Neural progenitor cell (in vitro differentiated cells): ENCODE data around the gene CIC. TPM values are rescaled to one million over a fixed set of nuclear protein-coding genes. Genes with fewer than 3 reads are reported as not detected.

Experiments used
- DNase-seq: peaks from one replicate; pipeline ENCODE4 v3.0.0-alpha.2; 2016; ENCODE audit warnings: low spot score
- H2AFZ ChIP-seq: fragments of 200-600 bp; sonication (generic); replicated peaks from 2 replicates; pipeline ENCODE4 v1.6.1; 2016; ENCODE audit warnings: antibody characterized with exemption
- H3F3A ChIP-seq: fragments of 200-600 bp; sonication (generic); 2 replicates; pipeline ENCODE4 v1.6.1; 2016; ENCODE audit warnings: antibody characterized with exemption, low read depth
- H3K27ac ChIP-seq: fragments of 200-600 bp; sonication (generic); 2 replicates; pipeline ENCODE4 v1.5.1; 2016; ENCODE audit warnings: mild to moderate bottlenecking
- H3K27me3 ChIP-seq: fragments of 200-600 bp; sonication (generic); 2 replicates; pipeline ENCODE4 v1.6.1; 2016; ENCODE audit warnings: mild to moderate bottlenecking, moderate library complexity
- H3K36me3 ChIP-seq: fragments of 200-600 bp; sonication (generic); 2 replicates; pipeline ENCODE4 v1.5.1; 2016
- H3K4me1 ChIP-seq: fragments of 200-600 bp; sonication (generic); 2 replicates; pipeline ENCODE4 v1.6.1; 2016; ENCODE audit warnings: mixed run types
- H3K4me2 ChIP-seq: fragments of 200-600 bp; sonication (generic); 2 replicates; pipeline ENCODE4 v1.6.1; 2016
- H3K4me3 ChIP-seq: fragments of 200-600 bp; sonication (generic); 2 replicates; pipeline ENCODE4 v1.5.1; 2016
- H3K79me2 ChIP-seq: fragments of 200-600 bp; sonication (generic); 2 replicates; pipeline ENCODE4 v1.6.1; 2016; ENCODE audit warnings: low read depth
- H3K9ac ChIP-seq: fragments of 200-600 bp; sonication (generic); 2 replicates; pipeline ENCODE4 v1.6.1; 2016
- H3K9me3 ChIP-seq: fragments of 200-600 bp; sonication (generic); 2 replicates; pipeline ENCODE4 v1.5.1; 2016; ENCODE audit warnings: low read depth
- H4K20me1 ChIP-seq: fragments of 200-600 bp; sonication (generic); 2 replicates; pipeline ENCODE4 v1.6.1; 2016; ENCODE audit warnings: low read depth
- H3K27ac Mint-ChIP-seq: 3 replicates; pipeline ENCODE4 v1.8.0; 2021; ENCODE audit warnings: mixed read lengths
- H3K27me3 Mint-ChIP-seq: 2 replicates; pipeline ENCODE4 v1.8.0; 2022; ENCODE audit warnings: low read depth, mild to moderate bottlenecking, inconsistent platforms, moderate library complexity, mixed read lengths; ENCODE audit not compliant: insufficient read depth
- H3K36me3 Mint-ChIP-seq: 3 replicates; pipeline ENCODE4 v1.8.0; 2021; ENCODE audit warnings: mixed read lengths
- H3K4me1 Mint-ChIP-seq: 3 replicates; pipeline ENCODE4 v1.8.0; 2021; ENCODE audit warnings: mixed read lengths
- H3K4me3 Mint-ChIP-seq: 3 replicates; pipeline ENCODE4 v1.8.0; 2021; ENCODE audit warnings: mild to moderate bottlenecking, moderate library complexity, mixed read lengths
- H3K9me3 Mint-ChIP-seq: 3 replicates; pipeline ENCODE4 v1.8.0; 2020; ENCODE audit warnings: mixed read lengths
- EZH2 ChIP-seq: fragments of 200-600 bp; sonication (generic); IDR thresholded peaks from 2 replicates; pipeline ENCODE4 v1.6.1; 2017; ENCODE audit warnings: antibody characterized with exemption, mild to moderate bottlenecking, moderate library complexity
- EZH2phosphoT487 ChIP-seq: fragments of 200-600 bp; sonication (generic); IDR thresholded peaks from 2 replicates; pipeline ENCODE4 v1.6.1; 2017; ENCODE audit warnings: antibody characterized with exemption
- total RNA-seq: library from RNA; depleted of rRNA; stranded (reverse); fragments of >200 nt; gene quantifications from 2 replicates; pipeline ENCODE4 v1.2.3, GENCODE V29; 2015; ENCODE audit warnings: low replicate concordance
- TF ChIP-seq, protein P1 (sequence below): fragments of 200-600 bp; sonication (generic); IDR thresholded peaks from 2 replicates; pipeline ENCODE4 v1.5.1; 2017; ENCODE audit warnings: antibody characterized with exemption, mild to moderate bottlenecking

The CIC gene
- total RNA-seq, 1 donor from 2014 or later: 5.2 TPM

DNA sequence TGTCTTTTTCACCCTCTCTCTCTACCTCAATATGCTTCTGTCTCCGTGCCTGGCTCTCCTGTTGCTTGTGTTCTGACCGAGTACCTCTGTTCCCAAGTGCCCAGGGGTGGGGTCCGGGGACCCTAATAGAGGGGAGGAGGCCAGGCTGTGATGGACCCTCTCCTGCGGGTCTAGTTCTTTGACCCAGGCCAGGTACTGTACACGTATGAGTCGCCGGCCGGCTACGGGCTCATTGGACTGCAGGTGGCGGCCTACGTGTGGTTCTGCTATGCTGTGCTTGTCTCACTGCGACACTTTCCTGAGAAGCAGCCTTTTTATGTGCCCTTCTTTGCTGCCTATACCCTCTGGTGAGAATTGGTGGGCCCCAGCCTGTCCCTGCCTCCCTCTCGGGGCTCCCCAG lies 48.5 kb downstream of the CIC start:
- Histone ChIP-seq H3K4me2 (no peak overlapping the region), H3K36me3 (no peaks in the 10 kb centered on the region), H3K4me3 (no peak overlapping the region), H3K4me1 (no peaks in the 10 kb centered on the region), H4K20me1 (peaks cover 8% of the 10 kb centered on the region), H3K9me3 (no peaks in the 10 kb centered on the region), H3K27me3 (peaks cover 76% of the 10 kb centered on the region), H2AFZ (no peak overlapping the region), H3F3A (peaks cover 8% of the 10 kb centered on the region), H3K79me2 (no peaks in the 10 kb centered on the region), H3K9ac (no peak overlapping the region), H3K27ac (no peak overlapping the region)
- Mint-ChIP-seq H3K4me3 (no peak overlapping the region), H3K9me3 (no peaks in the 10 kb centered on the region), H3K36me3 (no peaks in the 10 kb centered on the region), H3K4me1 (peaks cover 7% of the 10 kb centered on the region), H3K27ac (peak overlapping the region; percentile 44), H3K27me3 (peaks cover 30% of the 10 kb centered on the region)
- DNase-seq: no peak
- TF ChIP-seq EZH2 (no peak), EZH2phosphoT487 (no peak)
- TF ChIP-seq, protein P1, sequence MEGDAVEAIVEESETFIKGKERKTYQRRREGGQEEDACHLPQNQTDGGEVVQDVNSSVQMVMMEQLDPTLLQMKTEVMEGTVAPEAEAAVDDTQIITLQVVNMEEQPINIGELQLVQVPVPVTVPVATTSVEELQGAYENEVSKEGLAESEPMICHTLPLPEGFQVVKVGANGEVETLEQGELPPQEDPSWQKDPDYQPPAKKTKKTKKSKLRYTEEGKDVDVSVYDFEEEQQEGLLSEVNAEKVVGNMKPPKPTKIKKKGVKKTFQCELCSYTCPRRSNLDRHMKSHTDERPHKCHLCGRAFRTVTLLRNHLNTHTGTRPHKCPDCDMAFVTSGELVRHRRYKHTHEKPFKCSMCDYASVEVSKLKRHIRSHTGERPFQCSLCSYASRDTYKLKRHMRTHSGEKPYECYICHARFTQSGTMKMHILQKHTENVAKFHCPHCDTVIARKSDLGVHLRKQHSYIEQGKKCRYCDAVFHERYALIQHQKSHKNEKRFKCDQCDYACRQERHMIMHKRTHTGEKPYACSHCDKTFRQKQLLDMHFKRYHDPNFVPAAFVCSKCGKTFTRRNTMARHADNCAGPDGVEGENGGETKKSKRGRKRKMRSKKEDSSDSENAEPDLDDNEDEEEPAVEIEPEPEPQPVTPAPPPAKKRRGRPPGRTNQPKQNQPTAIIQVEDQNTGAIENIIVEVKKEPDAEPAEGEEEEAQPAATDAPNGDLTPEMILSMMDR: no peak

DNA sequence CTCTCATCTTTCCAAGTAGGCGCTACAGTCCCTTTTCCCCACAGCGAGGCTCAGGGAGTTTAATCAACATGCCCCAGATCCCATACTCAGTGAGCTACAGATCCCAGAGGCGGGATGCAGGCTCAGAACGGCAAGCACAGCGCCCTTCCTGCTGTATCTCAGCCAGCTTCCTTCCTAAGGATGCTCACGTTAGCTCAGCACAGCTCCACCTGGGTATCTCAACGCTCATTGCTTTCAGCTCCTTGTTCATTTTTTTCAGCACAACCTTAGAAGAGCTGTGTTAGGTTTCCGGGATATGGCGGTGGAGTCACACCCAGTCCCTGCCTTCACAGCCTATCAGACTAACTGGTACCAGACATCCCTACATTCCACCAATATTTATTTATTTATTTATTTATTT lies 53.3 kb downstream of the CIC start:
- Mint-ChIP-seq H3K27me3 (peaks cover 35% of the 10 kb centered on the region), H3K36me3 (peaks cover 2% of the 10 kb centered on the region), H3K27ac (no peak overlapping the region), H3K4me1 (peaks cover 21% of the 10 kb centered on the region), H3K4me3 (no peak overlapping the region), H3K9me3 (peaks cover 2% of the 10 kb centered on the region)
- no peak for DNase-seq
- Histone ChIP-seq H3F3A (peaks cover 16% of the 10 kb centered on the region), H4K20me1 (peaks cover 14% of the 10 kb centered on the region), H3K9ac (no peak overlapping the region), H3K9me3 (no peaks in the 10 kb centered on the region), H3K27me3 (peaks cover 58% of the 10 kb centered on the region), H3K36me3 (no peaks in the 10 kb centered on the region), H3K4me2 (no peak overlapping the region), H3K79me2 (peaks cover 17% of the 10 kb centered on the region), H3K4me1 (peaks cover 7% of the 10 kb centered on the region), H3K27ac (no peak overlapping the region), H2AFZ (no peak overlapping the region), H3K4me3 (no peak overlapping the region)
- TF ChIP-seq EZH2phosphoT487 (no peak), EZH2 (no peak)
- TF ChIP-seq, protein P1: no peak

DNA sequence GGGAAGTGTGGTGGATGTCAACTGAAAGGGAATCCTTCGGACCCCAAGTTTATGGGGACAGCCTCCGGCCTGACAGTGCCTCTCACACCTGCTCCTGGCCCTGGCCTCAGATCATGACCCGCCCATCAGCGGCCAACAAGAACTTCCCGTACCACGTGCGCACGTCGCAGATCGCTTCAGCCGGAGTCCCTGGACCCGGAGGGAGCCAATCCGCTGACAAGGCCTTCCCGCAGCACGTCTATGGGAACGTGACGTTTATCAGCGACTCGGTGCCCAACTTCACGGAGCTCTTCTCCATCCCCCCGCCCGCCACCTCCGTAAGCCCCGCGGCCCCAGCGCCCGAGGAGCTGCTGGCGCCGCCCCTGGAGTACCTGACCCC lies 54.4 kb downstream of the CIC start:
- Mint-ChIP-seq H3K27me3 (peaks cover 35% of the 10 kb centered on the region), H3K4me1 (peaks cover 30% of the 10 kb centered on the region), H3K27ac (no peak overlapping the region), H3K36me3 (peaks cover 2% of the 10 kb centered on the region), H3K4me3 (peak overlapping the region; percentile 71), H3K9me3 (peaks cover 2% of the 10 kb centered on the region)
- no peak overlapping the region for H3K27ac ChIP-seq
- H4K20me1 ChIP-seq: peaks cover 17% of the 10 kb centered on the region
- H3K9ac ChIP-seq: no peak overlapping the region
- H3F3A ChIP-seq: peaks cover 16% of the 10 kb centered on the region
- H3K4me2 ChIP-seq: peak overlapping the region; percentile 68
- peak; percentile 64 for DNase-seq
- peak overlapping the region; percentile 41 for H3K4me3 ChIP-seq
- H3K9me3 ChIP-seq: no peaks in the 10 kb centered on the region
- H2AFZ ChIP-seq: peak overlapping the region; percentile 19
- TF ChIP-seq, protein P1: no peak
- TF ChIP-seq EZH2phosphoT487 (no peak), EZH2 (no peak)
- peaks cover 7% of the 10 kb centered on the region for H3K4me1 ChIP-seq
- no peaks in the 10 kb centered on the region for H3K36me3 ChIP-seq
- H3K27me3 ChIP-seq: peaks cover 58% of the 10 kb centered on the region
- H3K79me2 ChIP-seq: peaks cover 23% of the 10 kb centered on the region
